Stimulated activated CD4-positive, alpha-beta T cell treated with anti-CD3 and anti-CD28 coated beads, Interleukin-4, amount 100 ng/mL, for 48 hours (primary cell): Measurements from ENCODE around the gene STRA6.
"Not testable (repeated sequence)": the region's sequence is repeated elsewhere in the genome, so short reads cannot be mapped to it uniquely, and the experiment has no call there.

ENCODE experiments used
- DNase-seq, 2 donors: peaks; one replicate each; pipeline ENCODE4 v3.0.0-alpha.2; 2020; ENCODE audit warnings: low read depth in 2 of 2

STRA6 gene

GRCh38 chr15:74165461-74165860 is 37.1 kb downstream of the STRA6 start:
- no peak for DNase-seq

GRCh38 chr15:74162195-74162536 is 40.4 kb downstream of the STRA6 start:
- not testable (repeated sequence) for DNase-seq

GRCh38 chr15:74160390-74160789 is 42.2 kb downstream of the STRA6 start:
- DNase-seq, result not testable (repeated sequence)

GRCh38 chr15:74159773-74160172 is 42.8 kb downstream of the STRA6 start:
- DNase-seq, result no peak

- DNase-seq, result no peak
These were observed 43.5 kb downstream of the STRA6 start for GRCh38 chr15:74158855-74159650.

GRCh38 chr15:74157868-74158827 is 44.4 kb downstream of the STRA6 start:
- no peak for DNase-seq

- DNase-seq, result no peak
These were observed 45.7 kb downstream of the STRA6 start for GRCh38 chr15:74156678-74157411.

- DNase-seq, result no peak
These were observed 46.7 kb downstream of the STRA6 start for GRCh38 chr15:74155766-74156417.

GRCh38 chr15:74147051-74147450 is 55.5 kb downstream of the STRA6 start:
- DNase-seq, result no peak

GRCh38 chr15:74146277-74146800 is 56.2 kb downstream of the STRA6 start:
- no peak for DNase-seq

- DNase-seq, result no peak
These were observed 58.3 kb downstream of the STRA6 start for GRCh38 chr15:74144153-74144775.

GRCh38 chr15:74141591-74141990 is 61.0 kb downstream of the STRA6 start:
- DNase-seq, result no peak

- DNase-seq, result no peak
These were observed 63.9 kb downstream of the STRA6 start for GRCh38 chr15:74138642-74139041.

GRCh38 chr15:74137537-74137894 is 65.1 kb downstream of the STRA6 start:
- no peak for DNase-seq

GRCh38 chr15:74136814-74137536 is 65.6 kb downstream of the STRA6 start:
- no peak for DNase-seq

- DNase-seq, result no peak
These were observed 66.1 kb downstream of the STRA6 start for GRCh38 chr15:74136540-74136813.

- no peak for DNase-seq
These were observed 67.5 kb downstream of the STRA6 start for GRCh38 chr15:74135041-74135565.

- no peak for DNase-seq
These were observed 68.1 kb downstream of the STRA6 start for GRCh38 chr15:74134387-74135027.

- DNase-seq, result no peak
These were observed 68.7 kb downstream of the STRA6 start for GRCh38 chr15:74133694-74134386.
